Islet precursor cell (in vitro differentiated cells): ENCODE results near the gene LTBR.

Experiments used
- DNase-seq: peaks from one replicate; pipeline ENCODE4 v3.0.0-alpha.2; 2018

LTBR gene

DNA sequence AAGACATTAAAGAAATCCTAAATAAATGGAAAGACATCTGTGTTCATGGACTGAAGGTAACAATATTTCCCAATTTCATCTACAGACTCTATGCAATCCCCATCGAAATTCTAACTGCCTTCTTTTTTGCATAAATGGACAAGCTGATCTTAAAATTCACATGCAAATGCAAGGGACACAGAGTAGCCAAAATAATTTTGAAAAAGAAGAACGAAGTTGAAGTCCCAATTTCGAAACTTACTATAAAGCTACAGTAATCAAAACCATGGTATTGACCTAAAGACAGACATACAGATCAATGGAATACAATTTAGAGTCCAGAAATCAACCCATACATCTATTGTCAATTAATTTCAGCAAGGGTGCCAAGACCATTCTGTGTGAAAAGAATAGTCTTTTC is 44.4 kb downstream of the LTBR start:
- no peak for DNase-seq

DNA sequence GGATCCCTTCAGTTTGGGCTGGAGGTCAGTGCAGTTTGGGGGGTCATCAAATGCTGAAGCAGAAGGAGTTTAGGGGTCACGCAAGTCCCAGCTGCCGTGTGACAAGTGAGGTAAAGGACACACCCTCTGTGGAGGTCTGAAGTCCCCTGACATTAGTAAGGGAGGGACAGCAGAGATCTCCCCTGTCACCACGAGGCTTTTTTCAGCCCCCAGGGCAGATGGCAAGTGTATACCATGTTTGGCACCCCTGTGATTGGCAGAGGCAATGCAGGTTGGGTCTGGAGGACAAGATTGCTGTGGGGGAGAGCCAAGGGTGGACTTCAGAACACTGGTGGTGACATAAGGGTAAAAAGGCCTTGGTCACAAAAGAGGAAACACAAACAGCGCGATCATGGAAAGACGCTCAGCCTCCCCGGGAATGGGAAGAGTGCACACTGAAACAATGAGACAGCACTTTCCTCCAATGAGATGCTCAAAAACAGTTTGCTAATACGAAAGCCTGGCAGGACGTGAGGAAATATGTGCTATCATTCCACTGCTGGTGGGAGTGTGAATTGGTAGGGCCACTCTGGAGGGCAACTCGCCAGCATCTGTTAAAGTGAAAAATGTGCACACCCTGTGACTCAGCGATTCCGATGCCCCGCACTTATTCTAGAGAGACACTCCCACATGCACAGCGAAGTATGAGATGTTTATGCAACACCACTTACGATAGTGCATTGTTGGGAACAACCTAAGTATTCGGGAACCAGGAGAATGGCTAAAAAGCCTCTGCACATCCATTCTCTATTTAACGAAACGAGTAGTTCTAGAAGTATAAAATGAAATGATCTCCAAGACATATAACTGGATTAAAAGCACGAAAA is 46.4 kb downstream of the LTBR start:
- peak; percentile 57 for DNase-seq

GRCh38 chr12:6432991-6433390 is 49.0 kb downstream of the LTBR start:
- DNase-seq: no peak

DNA sequence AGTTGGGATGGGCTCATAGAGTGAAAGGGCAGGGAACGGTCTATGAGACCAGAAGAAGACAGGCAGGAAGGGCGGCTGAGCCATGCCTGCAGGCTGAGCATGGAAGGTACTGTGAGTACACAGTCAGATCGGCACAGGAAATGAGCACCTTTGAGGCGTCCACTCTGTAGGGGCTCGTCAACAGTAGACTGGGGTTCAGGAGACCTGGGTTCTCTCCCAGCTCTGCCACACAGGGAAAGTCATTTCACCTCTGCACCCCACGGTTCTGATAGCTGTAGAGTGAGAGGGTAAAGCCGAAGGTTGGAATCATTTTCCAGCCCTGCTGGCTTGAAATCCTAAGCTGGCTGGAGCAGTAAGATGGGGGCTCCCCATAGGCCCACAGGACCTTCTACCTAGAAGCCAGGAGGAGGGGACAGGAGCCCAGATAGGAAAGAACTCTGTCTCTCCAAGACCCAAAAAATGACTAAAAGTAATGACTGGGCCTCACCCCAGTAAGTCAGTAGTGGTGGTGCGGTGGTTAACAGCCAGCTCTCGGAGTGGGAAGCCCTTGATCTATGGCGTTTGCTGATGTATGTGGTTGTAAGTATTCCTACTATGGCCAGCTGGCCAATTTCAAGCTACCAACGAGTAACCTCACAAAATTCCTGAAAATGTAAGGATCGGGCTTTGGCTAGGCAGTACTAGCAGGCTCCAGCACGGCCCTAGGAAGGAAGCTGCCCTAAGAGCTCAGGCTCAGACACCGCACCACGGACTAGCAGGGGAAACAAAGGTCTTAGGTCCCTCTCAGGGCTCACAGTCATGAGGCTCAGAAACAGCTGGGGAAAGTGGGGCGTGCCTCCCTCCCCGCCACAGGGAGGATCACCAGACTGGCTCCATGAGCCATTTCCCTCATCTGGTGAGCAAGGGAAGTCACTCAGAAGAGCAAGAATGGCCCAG is 50.5 kb downstream of the LTBR start:
- DNase-seq: no peak

GRCh38 chr12:6435961-6436715 is 52.2 kb downstream of the LTBR start:
- DNase-seq: no peak

DNA sequence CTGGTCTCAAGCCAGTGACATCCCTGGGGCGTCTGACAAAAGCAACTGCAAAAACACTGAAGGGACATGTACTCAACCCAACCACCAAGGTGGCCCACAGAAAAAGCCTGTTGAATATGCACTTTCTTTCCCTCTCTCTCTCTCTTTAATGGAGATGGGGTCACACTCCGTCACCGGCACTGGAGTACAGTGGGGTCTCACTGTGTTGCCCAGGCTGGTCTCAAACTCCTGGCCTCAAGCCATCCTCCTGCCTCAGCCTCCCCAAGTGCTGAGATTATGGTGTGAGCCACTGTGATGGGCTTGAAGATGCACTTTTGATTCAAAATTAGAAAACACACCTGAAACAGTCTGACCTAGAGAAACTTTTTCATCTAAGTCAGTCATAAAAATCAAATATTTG is 53.6 kb downstream of the LTBR start:
- DNase-seq: peak; percentile 23

GRCh38 chr12:6438345-6438744 is 54.4 kb downstream of the LTBR start:
- peak; percentile 32 for DNase-seq

- no peak for DNase-seq
These were observed 56.4 kb downstream of the LTBR start for GRCh38 chr12:6440391-6440790.
